ENCODE measurements around the gene SMIM30. TPM values are rescaled to one million over a fixed set of nuclear protein-coding genes. Genes with fewer than 3 reads are reported as not detected.
"Not testable (repeated sequence)": the region's sequence is repeated elsewhere in the genome, so short reads cannot be mapped to it uniquely, and the experiment has no call there.

SMIM30 gene
- 178 and 204 TPM in 2 replicates for total RNA-seq (2014; rRNA removed; shearing (Covaris generic))

GRCh38 chr7:113118074-113118959, at the start of gene SMIM30:
Gene SMIM30, minus strand, starts transcription at chr7:113118554. Its CDS starts 976 bp downstream, at chr7:113117578.
- Histone ChIP-seq H3K9me3 (replicated peaks) (no peaks in the 10 kb centered on the region), H3K27ac (peak within 1 kb of the TSS; percentile 98), H3K4me3 (peak within 1 kb of the TSS; percentile 83), H3K36me3 (peaks cover 23% of the 10 kb centered on the region), H3K27me3 (no peaks in the 10 kb centered on the region), H3K4me1 (peaks cover 4% of the 10 kb centered on the region)
- peak; percentile 97 to 98 for DNase-seq

GRCh38 chr7:113166176-113166575, 47.8 kb upstream of the SMIM30 start:
- not testable (repeated sequence) for H3K36me3 ChIP-seq; H3K4me3 ChIP-seq; H3K9me3 ChIP-seq (replicated peaks); DNase-seq; H3K27me3 ChIP-seq; H3K27ac ChIP-seq; H3K4me1 ChIP-seq

GRCh38 chr7:113161050-113161449, 42.7 kb upstream of the SMIM30 start:
- no peak overlapping the region for H3K4me3 ChIP-seq
- DNase-seq, result no peak
- 0 out of 2 replicates have a peak, but pooled peaks cover 3% of the 10 kb centered on the region for H3K9me3 ChIP-seq (replicated peaks)
- H3K4me1 ChIP-seq, result no peaks in the 10 kb centered on the region
- no peaks in the 10 kb centered on the region for H3K27me3 ChIP-seq
- no peak overlapping the region for H3K27ac ChIP-seq
- no peaks in the 10 kb centered on the region for H3K36me3 ChIP-seq

- Histone ChIP-seq H3K27me3 (no peaks in the 10 kb centered on the region), H3K9me3 (replicated peaks) (0 out of 2 replicates have a peak, but pooled peaks cover 3% of the 10 kb centered on the region), H3K4me1 (no peaks in the 10 kb centered on the region), H3K36me3 (no peaks in the 10 kb centered on the region), H3K27ac (no peak overlapping the region), H3K4me3 (no peak overlapping the region)
- DNase-seq, result peak; percentile 51 to 81
Measured at GRCh38 chr7:113159746-113160339, 41.5 kb upstream of the SMIM30 start.

- no peak overlapping the region for H3K27ac ChIP-seq
- DNase-seq, result no peak
- no peaks in the 10 kb centered on the region for H3K36me3 ChIP-seq
- no peak overlapping the region for H3K4me3 ChIP-seq
- H3K27me3 ChIP-seq, result no peaks in the 10 kb centered on the region
- no peaks in the 10 kb centered on the region for H3K4me1 ChIP-seq
- 0 out of 2 replicates have a peak, but pooled peaks cover 1% of the 10 kb centered on the region for H3K9me3 ChIP-seq (replicated peaks)
Measured at GRCh38 chr7:113158756-113159155, 40.4 kb upstream of the SMIM30 start.

- Histone ChIP-seq H3K36me3 (no peaks in the 10 kb centered on the region), H3K4me1 (no peaks in the 10 kb centered on the region), H3K27me3 (no peaks in the 10 kb centered on the region), H3K9me3 (replicated peaks) (no peaks in the 10 kb centered on the region), H3K4me3 (no peak overlapping the region), H3K27ac (no peak overlapping the region)
- DNase-seq, result no peak
Measured at GRCh38 chr7:113154117-113154516, 35.8 kb upstream of the SMIM30 start.

GRCh38 chr7:113144817-113145216, 26.5 kb upstream of the SMIM30 start:
- Histone ChIP-seq H3K27me3 (no peaks in the 10 kb centered on the region), H3K36me3 (no peaks in the 10 kb centered on the region), H3K4me1 (no peaks in the 10 kb centered on the region), H3K27ac (no peak overlapping the region), H3K4me3 (no peak overlapping the region), H3K9me3 (replicated peaks) (no peaks in the 10 kb centered on the region)
- DNase-seq, result no peak

- no peak overlapping the region for H3K27ac ChIP-seq
- H3K36me3 ChIP-seq, result no peaks in the 10 kb centered on the region
- H3K27me3 ChIP-seq, result no peaks in the 10 kb centered on the region
- no peak for DNase-seq
- no peak overlapping the region for H3K4me3 ChIP-seq
- H3K9me3 ChIP-seq (replicated peaks), result no peaks in the 10 kb centered on the region
- H3K4me1 ChIP-seq, result no peaks in the 10 kb centered on the region
Measured at GRCh38 chr7:113143486-113144257, 25.3 kb upstream of the SMIM30 start.

- no peaks in the 10 kb centered on the region for H3K4me1 ChIP-seq
- no peak for DNase-seq
- H3K9me3 ChIP-seq (replicated peaks), result no peaks in the 10 kb centered on the region
- no peak overlapping the region for H3K27ac ChIP-seq
- no peaks in the 10 kb centered on the region for H3K36me3 ChIP-seq
- H3K4me3 ChIP-seq, result no peak overlapping the region
- H3K27me3 ChIP-seq, result no peaks in the 10 kb centered on the region
Measured at GRCh38 chr7:113142385-113143119, 24.2 kb upstream of the SMIM30 start.

- DNase-seq, result no peak
- no peaks in the 10 kb centered on the region for H3K27me3 ChIP-seq
- H3K4me1 ChIP-seq, result no peaks in the 10 kb centered on the region
- no peaks in the 10 kb centered on the region for H3K36me3 ChIP-seq
- no peaks in the 10 kb centered on the region for H3K9me3 ChIP-seq (replicated peaks)
- H3K4me3 ChIP-seq, result no peak overlapping the region
- H3K27ac ChIP-seq, result no peak overlapping the region
Measured at GRCh38 chr7:113141803-113142202, 23.4 kb upstream of the SMIM30 start.

GRCh38 chr7:113140956-113141355, 22.6 kb upstream of the SMIM30 start:
- Histone ChIP-seq H3K27me3 (no peaks in the 10 kb centered on the region), H3K27ac (no peak overlapping the region), H3K9me3 (replicated peaks) (no peaks in the 10 kb centered on the region), H3K4me3 (no peak overlapping the region), H3K36me3 (no peaks in the 10 kb centered on the region), H3K4me1 (no peaks in the 10 kb centered on the region)
- DNase-seq, result no peak

GRCh38 chr7:113137241-113137640, 18.9 kb upstream of the SMIM30 start:
- H3K4me3 ChIP-seq, result no peak overlapping the region
- no peak overlapping the region for H3K27ac ChIP-seq
- H3K9me3 ChIP-seq (replicated peaks), result no peaks in the 10 kb centered on the region
- H3K27me3 ChIP-seq, result no peaks in the 10 kb centered on the region
- no peaks in the 10 kb centered on the region for H3K4me1 ChIP-seq
- no peaks in the 10 kb centered on the region for H3K36me3 ChIP-seq
- no peak for DNase-seq

GRCh38 chr7:113134025-113134424, 15.7 kb upstream of the SMIM30 start:
- H3K9me3 ChIP-seq (replicated peaks), result no peaks in the 10 kb centered on the region
- no peaks in the 10 kb centered on the region for H3K36me3 ChIP-seq
- no peak overlapping the region for H3K4me3 ChIP-seq
- H3K27me3 ChIP-seq, result no peaks in the 10 kb centered on the region
- no peak for DNase-seq
- no peak overlapping the region for H3K27ac ChIP-seq
- no peaks in the 10 kb centered on the region for H3K4me1 ChIP-seq

GRCh38 chr7:113131367-113131766, 13.0 kb upstream of the SMIM30 start:
- H3K4me3 ChIP-seq, result no peak overlapping the region
- no peak overlapping the region for H3K27ac ChIP-seq
- no peaks in the 10 kb centered on the region for H3K27me3 ChIP-seq
- H3K4me1 ChIP-seq, result no peaks in the 10 kb centered on the region
- H3K36me3 ChIP-seq, result no peaks in the 10 kb centered on the region
- H3K9me3 ChIP-seq (replicated peaks), result no peaks in the 10 kb centered on the region
- DNase-seq, result no peak

All from SJCRH30 (cell line).